Breast epithelium (tissue), 4 donors: ENCODE data around the gene ZNF385A. TPM values are rescaled to one million over a fixed set of nuclear protein-coding genes. Genes with fewer than 3 reads are reported as not detected.

Source experiments
- DNase-seq, 2 donors: peaks; one replicate each; pipeline ENCODE4 v3.0.0-alpha.2; 2019; ENCODE audit warnings: low spot score in 2 of 2
- H3K27ac ChIP-seq, 2 donors: fragments of 200-600 bp; sonication (generic) in 1 of 2; one replicate each; pipeline ENCODE4 v1.5.1; 2016 to 2019; ENCODE audit warnings: mild to moderate bottlenecking in 1 of 2
- H3K27me3 ChIP-seq, 2 donors: fragments of 200-600 bp; sonication (generic) in 1 of 2; one replicate each; pipeline versions ENCODE4 v1.5.1 to v1.6.0; 2017 to 2019; ENCODE audit warnings: control low read depth in 1 of 2, mild to moderate bottlenecking in 1 of 2
- H3K36me3 ChIP-seq: fragments of 200-600 bp; one replicate; pipeline ENCODE4 v1.5.1; 2019
- H3K4me1 ChIP-seq, 2 donors: fragments of 200-600 bp; sonication (generic); one replicate each; pipeline ENCODE4 v1.5.1; 2016 to 2019; ENCODE audit warnings: control low read depth in 1 of 2
- H3K4me3 ChIP-seq, 3 donors: fragments of 200-600 bp; sonication (generic); 1 replicate in 2 of 3; 2 replicates in 1 of 3; pipeline ENCODE4 v1.5.1; 2016 to 2019; ENCODE audit warnings: mild to moderate bottlenecking in 3 of 3, moderate library complexity in 2 of 3
- H3K9me3 ChIP-seq, 2 donors: fragments of 200-600 bp; sonication (generic) in 1 of 2; one replicate each; pipeline ENCODE4 v1.5.1; 2016 to 2019; ENCODE audit warnings: control low read depth in 1 of 2
- POLR2A ChIP-seq: fragments of 450-650 bp; IDR thresholded peaks from one replicate; pipeline ENCODE4 v1.6.1; 2016; ENCODE audit warnings: antibody characterized with exemption, mild to moderate bottlenecking, moderate library complexity
- POLR2AphosphoS5 ChIP-seq, 3 donors: sonication (generic); formaldehyde crosslinking; IDR thresholded peaks; one replicate each; pipeline ENCODE4 v1.6.1; 2017; ENCODE audit warnings: antibody characterized with exemption in 3 of 3
- intact Hi-C: fragments of 100-400 bp; cut with DNase I; formaldehyde crosslinking; loops from one replicate; pipeline ENCODE4 v1.15.1; 2023; ENCODE audit warnings: low total_unique reads
- total RNA-seq, 3 donors: library from RNA; depleted of rRNA; stranded (reverse); fragments of >200 nt; gene quantifications; one replicate each; pipeline ENCODE4 v1.1.0, GENCODE V29; 2016
- TF ChIP-seq, protein P1 (sequence below), 3 donors: fragments of 450-650 bp; IDR thresholded peaks; one replicate each; pipeline ENCODE4 v1.5.1; 2016 to 2017; ENCODE audit warnings: antibody characterized with exemption in 3 of 3, mild to moderate bottlenecking in 3 of 3, moderate library complexity in 3 of 3

Gene ZNF385A
- total RNA-seq, 3 donors from 2014 or later: 8.9 to 18.4 (median 10.5) TPM

DNA sequence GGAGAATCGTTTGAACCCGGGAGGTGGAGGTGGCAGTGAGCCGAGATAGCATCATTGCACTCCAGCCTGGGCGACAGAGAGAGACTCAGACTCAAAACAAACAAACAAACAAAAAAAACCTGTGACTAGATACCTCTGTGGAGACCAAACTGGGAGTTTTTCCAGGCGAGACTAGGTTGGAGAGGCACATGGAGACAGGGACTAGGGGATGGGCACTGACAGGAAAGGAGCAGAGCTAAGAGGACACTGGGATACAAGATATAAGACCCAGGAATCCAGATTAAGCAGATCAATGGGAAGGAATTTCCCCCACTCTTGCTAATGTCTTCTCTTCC, 39.2 kb upstream of the ZNF385A start:
- TF ChIP-seq POLR2A: no peak
- TF ChIP-seq POLR2AphosphoS5 (IDR thresholded peaks at IDR 0.05): no peak
- TF ChIP-seq, protein P1, sequence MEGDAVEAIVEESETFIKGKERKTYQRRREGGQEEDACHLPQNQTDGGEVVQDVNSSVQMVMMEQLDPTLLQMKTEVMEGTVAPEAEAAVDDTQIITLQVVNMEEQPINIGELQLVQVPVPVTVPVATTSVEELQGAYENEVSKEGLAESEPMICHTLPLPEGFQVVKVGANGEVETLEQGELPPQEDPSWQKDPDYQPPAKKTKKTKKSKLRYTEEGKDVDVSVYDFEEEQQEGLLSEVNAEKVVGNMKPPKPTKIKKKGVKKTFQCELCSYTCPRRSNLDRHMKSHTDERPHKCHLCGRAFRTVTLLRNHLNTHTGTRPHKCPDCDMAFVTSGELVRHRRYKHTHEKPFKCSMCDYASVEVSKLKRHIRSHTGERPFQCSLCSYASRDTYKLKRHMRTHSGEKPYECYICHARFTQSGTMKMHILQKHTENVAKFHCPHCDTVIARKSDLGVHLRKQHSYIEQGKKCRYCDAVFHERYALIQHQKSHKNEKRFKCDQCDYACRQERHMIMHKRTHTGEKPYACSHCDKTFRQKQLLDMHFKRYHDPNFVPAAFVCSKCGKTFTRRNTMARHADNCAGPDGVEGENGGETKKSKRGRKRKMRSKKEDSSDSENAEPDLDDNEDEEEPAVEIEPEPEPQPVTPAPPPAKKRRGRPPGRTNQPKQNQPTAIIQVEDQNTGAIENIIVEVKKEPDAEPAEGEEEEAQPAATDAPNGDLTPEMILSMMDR (IDR thresholded peaks at IDR 0.05): no peak
- Histone ChIP-seq H3K27ac (no peak overlapping the region), H3K36me3 (no peaks in the 10 kb centered on the region), H3K27me3 (no peaks in the 10 kb centered on the region), H3K4me3 (no peak overlapping the region), H3K4me1 (no peaks in the 10 kb centered on the region), H3K9me3 (no peaks in the 10 kb centered on the region)
- DNase-seq: no peak
- intact Hi-C loops: no loop called here

DNA sequence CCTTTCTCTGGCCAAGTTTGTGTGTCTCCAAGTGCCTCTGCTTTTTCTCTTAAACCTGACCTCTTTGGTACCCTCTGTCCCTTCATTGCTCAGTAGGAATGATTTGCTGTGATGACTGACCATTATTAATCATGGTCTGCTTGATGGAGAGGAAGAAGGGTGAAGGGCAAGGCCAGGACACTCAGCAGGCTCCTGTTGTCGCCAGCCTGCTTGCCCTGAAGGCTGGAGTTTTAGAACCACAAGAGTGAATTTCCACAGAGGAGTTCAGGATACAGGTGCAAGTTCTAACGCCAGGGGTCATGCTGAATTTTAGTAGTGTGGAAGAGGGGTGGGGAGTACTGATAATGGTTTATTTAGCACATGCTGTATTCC, 37.3 kb upstream of the ZNF385A start:
- Histone ChIP-seq H3K27me3 (no peaks in the 10 kb centered on the region), H3K36me3 (no peaks in the 10 kb centered on the region), H3K9me3 (no peaks in the 10 kb centered on the region), H3K4me1 (no peaks in the 10 kb centered on the region), H3K27ac (peak overlapping the region; percentile 86 to 89), H3K4me3 (no peak overlapping the region)
- DNase-seq: no peak
- TF ChIP-seq POLR2A (no peak), POLR2AphosphoS5 (IDR thresholded peaks at IDR 0.05) (no peak)
- TF ChIP-seq, protein P1 (IDR thresholded peaks at IDR 0.05): no peak
- intact Hi-C loops: no loop called here

DNA sequence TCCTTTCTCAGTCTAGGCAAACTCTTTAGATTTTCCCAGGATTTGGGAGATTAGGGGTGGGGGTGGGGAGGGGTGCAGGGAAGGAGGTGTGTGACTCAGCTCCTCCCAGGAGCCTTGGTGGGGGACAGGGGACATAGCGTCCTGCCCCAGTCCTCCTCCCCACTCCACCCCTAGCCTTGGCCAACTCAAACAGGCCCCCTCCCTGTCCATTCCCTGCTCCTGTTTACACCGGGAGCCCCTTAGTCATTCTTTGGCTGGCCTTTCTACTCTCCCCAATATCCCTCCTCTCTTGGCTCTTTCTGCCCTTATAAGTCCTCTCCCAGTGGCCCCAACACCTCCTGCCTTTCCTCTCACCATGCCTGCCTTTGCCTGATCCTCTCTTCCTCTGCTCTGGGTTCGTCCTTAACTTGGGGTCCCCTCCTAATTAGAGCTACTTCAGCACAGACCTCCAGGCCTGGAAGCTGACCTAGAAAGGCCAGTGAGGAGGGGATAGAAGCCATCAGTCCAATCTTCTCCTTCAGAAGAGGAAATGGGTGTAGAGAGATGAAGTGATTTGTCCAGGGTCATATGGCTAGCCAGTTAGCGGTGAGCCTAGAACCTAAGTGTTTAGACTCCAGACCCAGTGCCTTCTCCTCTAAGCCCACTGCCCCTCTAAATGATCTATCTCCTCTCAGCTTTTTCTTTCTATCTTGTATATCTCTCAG, 36.8 kb upstream of the ZNF385A start:
- TF ChIP-seq POLR2A (no peak), POLR2AphosphoS5 (IDR thresholded peaks at IDR 0.05) (peak in 1 of 3 donors; percentile 15)
- TF ChIP-seq, protein P1 (IDR thresholded peaks at IDR 0.05): peak in 1 of 3 donors; percentile 5
- Histone ChIP-seq H3K4me1 (no peaks in the 10 kb centered on the region), H3K9me3 (no peaks in the 10 kb centered on the region), H3K36me3 (no peaks in the 10 kb centered on the region), H3K27ac (peak overlapping the region; percentile 86 to 89), H3K27me3 (no peaks in the 10 kb centered on the region), H3K4me3 (no peak overlapping the region)
- no peak for DNase-seq
- intact Hi-C loops: no loop called here

DNA sequence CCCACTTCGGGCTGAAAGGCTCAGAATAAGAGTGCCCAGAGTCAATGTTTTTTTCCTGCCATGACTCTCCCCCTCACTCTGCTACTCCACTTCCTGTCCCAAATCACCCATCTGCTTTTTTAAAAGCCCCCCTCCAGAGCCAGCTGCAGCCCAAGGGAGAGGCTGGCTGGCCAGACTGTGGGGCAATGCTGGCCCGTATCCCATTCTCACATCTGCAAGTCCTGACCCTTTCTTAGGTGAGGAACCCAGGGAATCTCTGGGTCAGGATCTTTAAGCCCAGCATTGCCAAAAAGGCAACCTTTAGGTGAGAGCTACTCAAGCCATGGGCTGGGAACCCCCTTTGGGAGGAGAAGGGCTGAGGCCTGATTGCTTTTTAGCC, 36.2 kb upstream of the ZNF385A start:
- DNase-seq: no peak
- intact Hi-C loops: no loop called here
- no peaks in the 10 kb centered on the region for H3K36me3 ChIP-seq
- no peaks in the 10 kb centered on the region for H3K27me3 ChIP-seq
- H3K27ac ChIP-seq: peak overlapping the region; percentile 86 to 89
- peak overlapping the region in 2 of 3 donors; percentile 80 to 99 for H3K4me3 ChIP-seq
- no peaks in the 10 kb centered on the region for H3K4me1 ChIP-seq
- H3K9me3 ChIP-seq: no peaks in the 10 kb centered on the region
- TF ChIP-seq POLR2A (no peak), POLR2AphosphoS5 (IDR thresholded peaks at IDR 0.05) (peak in 1 of 3 donors; percentile 22)
- TF ChIP-seq, protein P1 (IDR thresholded peaks at IDR 0.05): no peak

DNA sequence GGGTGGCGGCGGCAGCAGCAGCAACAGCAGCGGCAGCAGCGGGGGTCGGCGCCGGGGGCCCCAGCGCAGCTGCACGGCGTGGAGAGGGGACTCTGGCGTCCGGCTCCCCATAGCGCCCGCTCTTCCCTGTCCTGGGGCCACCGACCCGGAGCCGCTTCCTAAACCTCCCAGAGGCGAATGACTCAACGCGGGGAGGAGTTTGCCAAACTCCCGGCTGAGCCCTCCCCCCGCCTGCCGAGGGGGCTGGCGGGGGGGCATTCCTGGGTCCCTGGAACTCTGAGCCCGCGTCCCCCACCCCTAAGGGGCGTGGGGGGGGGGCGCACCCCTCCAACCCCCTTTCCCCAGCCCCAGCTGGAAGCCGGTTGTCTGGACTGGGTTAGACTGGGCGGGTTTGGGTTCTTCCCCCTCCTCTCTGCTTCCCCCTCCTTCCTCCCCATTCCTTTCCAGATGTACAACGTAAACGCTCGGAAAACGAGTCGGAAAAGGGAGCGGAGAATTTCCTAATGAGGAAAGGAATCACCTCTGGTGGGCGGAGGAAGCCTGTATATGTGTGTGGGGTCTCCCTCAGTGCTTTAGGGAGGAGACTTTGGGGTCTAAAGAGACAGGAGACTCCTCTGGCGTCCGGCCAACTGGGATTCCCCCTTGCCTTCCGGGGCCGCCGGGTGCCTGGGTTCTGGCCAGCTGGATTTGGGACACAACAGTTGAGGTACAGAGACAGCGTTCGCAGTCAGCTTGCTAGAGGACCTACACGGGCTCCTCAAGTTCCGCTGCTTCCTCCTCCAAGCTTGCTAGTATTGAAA, 34.8 kb upstream of the ZNF385A start, which contains the start of gene ITGA5:
TSS of gene ITGA5 (minus strand) at position 179 of the 800 bp plus-strand sequence. CDS start at position 111, 68 bp downstream.
- peak within 1 kb of the TSS; percentile 80 to 99 (median 87) for H3K4me3 ChIP-seq
- H3K27ac ChIP-seq: peak within 1 kb of the TSS; percentile 89 to 90
- H3K4me1 ChIP-seq: no peaks in the 10 kb centered on the region
- intact Hi-C loops: no loop called here
- peak; percentile 47 to 70 for DNase-seq
- H3K36me3 ChIP-seq: no peaks in the 10 kb centered on the region
- no peaks in the 10 kb centered on the region for H3K9me3 ChIP-seq
- H3K27me3 ChIP-seq: no peaks in the 10 kb centered on the region
- TF ChIP-seq POLR2AphosphoS5 (IDR thresholded peaks at IDR 0.05): peak; percentile 54 to 65 (median 60)
- TF ChIP-seq, protein P1 (IDR thresholded peaks at IDR 0.05): no peak
